Right cardiac atrium (tissue), 5 donors: Measurements from ENCODE around the gene SFMBT2. TPM values are rescaled to one million over a fixed set of nuclear protein-coding genes. Genes with fewer than 3 reads are reported as not detected.

ENCODE experiments used
- ATAC-seq, 2 donors: fragments of 200-7000 bp; cut with Tn5 transposase; one replicate each; pipeline versions ENCODE4 v1.8.0 to v1.9.1; 2020; ENCODE audit warnings: moderate library complexity in 2 of 2, mild to moderate bottlenecking in 1 of 2
- DNase-seq, 3 donors: peaks; one replicate each; pipeline ENCODE4 v3.0.0-alpha.2; 2020
- H3K27ac ChIP-seq: one replicate; pipeline ENCODE4 v1.5.1; 2013; ENCODE audit warnings: mild to moderate bottlenecking, low read length, control low read depth, moderate library complexity
- H3K27me3 ChIP-seq: one replicate; pipeline ENCODE4 v1.6.1; 2013; ENCODE audit not compliant: control insufficient read depth, insufficient read depth
- H3K4me1 ChIP-seq: one replicate; pipeline ENCODE4 v1.6.1; 2013; ENCODE audit warnings: low read length; ENCODE audit not compliant: control insufficient read depth, insufficient read depth
- H3K4me3 ChIP-seq: one replicate; pipeline ENCODE4 v1.5.1; 2013; ENCODE audit warnings: low read length, control low read depth
- H3K9me3 ChIP-seq: one replicate; pipeline ENCODE4 v1.6.1; 2013; ENCODE audit warnings: low read length; ENCODE audit not compliant: control insufficient read depth
- WGBS: extraction: QIAGEN DNeasy Blood & Tissue Kit; methylation state at CpG from one replicate; pipeline ENCODE4 v1.1.7; 2013; 5-methylcytosine and 5-hydroxymethylcytosine counted together
- intact Hi-C, 4 donors: fragments of 100-400 bp; cut with DNase I; formaldehyde crosslinking; loops; one replicate each; pipeline versions ENCODE4 v1.11.0 to v1.14.0; 2022 to 2023
- polyA plus RNA-seq: library from polyadenylated mRNA; stranded (reverse); fragments of 200-250 nt; gene quantifications from one replicate; pipeline ENCODE4 v1.2.3, GENCODE V29; 2013
- total RNA-seq, 4 donors: library from RNA; stranded (reverse); fragmentation: NEBNext Ultra II Directional; extraction: Animal tissue kit (Norgen Biotek cat#: 25700); gene quantifications; one replicate each; pipeline ENCODE4 v1.2.1, GENCODE V29; 2021
- donor health status: healthy with polysubstance abuse.
- donor health status: DM: no; HTN: yes; CAD: no.
- donor health status: DM: no; HTN: no; CAD: no.
- donor health status: DM: no; HTN: yes; CAD: no; lungs with severe emphysema.
- donor health status: DM: yes; HTN: yes; CAD: no.

SFMBT2 gene
- total and polyA plus RNA-seq, 5 donors = 3.3 to 12.9 (median 11.9) TPM

GRCh38 chr10:7410301-7410861, 453 bp downstream of the SFMBT2 start:
- DNase-seq = peak; percentile 24 to 64 (median 63)
- intact Hi-C loops = loop anchor here (5.0 to 10.0 kb wide), 6 partner anchors 153 to 746 kb away; no protein-coding TSS in a partner anchor
- no peaks in the 10 kb centered on the region for H3K9me3 ChIP-seq
- peak overlapping the region; percentile 95 for H3K4me3 ChIP-seq
- peaks cover 5% of the 10 kb centered on the region for H3K4me1 ChIP-seq
- H3K27ac ChIP-seq = peak overlapping the region; percentile 62
- WGBS = under 1% methylated on average over 43 of the region's 43 CpGs
- ATAC-seq = peak in 1 of 2 donors; percentile 3
- no peaks in the 10 kb centered on the region for H3K27me3 ChIP-seq

DNA sequence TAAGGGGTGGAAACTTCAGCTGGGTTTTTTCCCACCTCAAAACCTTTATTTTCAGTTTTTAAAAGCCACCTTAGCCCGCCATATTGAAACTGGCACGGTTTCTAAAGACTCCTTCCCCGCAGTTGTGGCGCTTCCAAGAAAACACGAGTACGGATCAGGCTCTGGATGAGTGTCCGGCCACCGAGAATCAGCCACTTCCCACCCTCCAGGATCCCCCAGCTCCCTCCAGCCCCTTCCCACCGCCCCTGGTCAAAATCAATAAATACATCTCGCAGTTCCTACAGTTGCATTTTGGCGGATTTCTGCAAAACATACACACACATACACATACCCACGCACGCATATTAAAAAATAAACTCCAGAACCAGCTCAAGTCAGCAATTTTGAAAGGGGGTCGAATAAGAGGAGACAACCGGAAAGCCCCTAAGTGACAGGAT, 1.1 kb downstream of the SFMBT2 start:
- Histone ChIP-seq H3K27ac (peak overlapping the region; percentile 57), H3K27me3 (no peaks in the 10 kb centered on the region), H3K9me3 (no peaks in the 10 kb centered on the region), H3K4me3 (peak overlapping the region; percentile 95), H3K4me1 (peaks cover 9% of the 10 kb centered on the region)
- under 1% methylated on average over 15 of the region's 15 CpGs for WGBS
- DNase-seq (no peak), ATAC-seq (no peak)
- intact Hi-C loops = loop anchor here (2.0 to 10.0 kb wide), 9 partner anchors 65 to 745 kb away; no protein-coding TSS in a partner anchor

DNA sequence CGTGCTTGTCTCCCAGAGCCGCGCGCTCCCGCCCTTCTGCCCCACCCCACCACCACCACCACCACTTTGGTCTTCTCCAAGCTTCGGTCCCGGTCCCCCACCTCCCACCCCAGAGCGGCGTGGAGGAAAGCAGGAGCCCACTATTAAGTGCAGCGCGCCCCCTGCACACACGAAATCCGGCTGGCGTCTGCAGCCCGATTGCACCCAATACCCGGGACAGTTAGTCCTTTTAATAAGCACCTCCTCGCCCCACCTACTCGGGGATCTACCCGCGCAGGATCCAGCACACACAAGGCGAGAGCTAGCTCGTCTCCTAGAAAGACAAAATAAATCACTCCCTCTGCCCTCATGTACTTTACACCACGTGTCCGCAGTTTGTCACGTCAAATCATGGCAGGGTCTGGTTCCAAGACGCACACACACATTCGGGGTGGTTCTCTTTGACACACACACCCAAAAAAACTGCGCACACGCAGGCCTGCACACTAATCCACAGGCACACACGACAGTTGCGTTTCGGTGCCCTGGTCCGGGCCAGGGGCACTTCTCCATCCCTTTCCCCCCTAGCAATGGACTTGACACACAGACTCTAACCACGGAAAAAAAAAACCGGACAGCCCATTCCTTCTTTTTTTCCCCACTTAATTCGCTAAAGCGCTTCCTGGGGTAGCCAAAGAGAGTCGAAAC, 1.6 kb downstream of the SFMBT2 start:
- Histone ChIP-seq H3K4me3 (peak overlapping the region; percentile 95), H3K27me3 (no peaks in the 10 kb centered on the region), H3K9me3 (no peaks in the 10 kb centered on the region), H3K27ac (peak overlapping the region; percentile 57), H3K4me1 (peaks cover 9% of the 10 kb centered on the region)
- DNase-seq = peak; percentile 21 to 64 (median 60)
- peak in 1 of 2 donors; percentile 1 for ATAC-seq
- under 1% methylated on average over 38 of the region's 38 CpGs for WGBS
- intact Hi-C loops = loop anchor here in 2 of 4 donors (2.0 to 10.0 kb wide), 3 partner anchors 64 to 148 kb away; no protein-coding TSS in a partner anchor

DNA sequence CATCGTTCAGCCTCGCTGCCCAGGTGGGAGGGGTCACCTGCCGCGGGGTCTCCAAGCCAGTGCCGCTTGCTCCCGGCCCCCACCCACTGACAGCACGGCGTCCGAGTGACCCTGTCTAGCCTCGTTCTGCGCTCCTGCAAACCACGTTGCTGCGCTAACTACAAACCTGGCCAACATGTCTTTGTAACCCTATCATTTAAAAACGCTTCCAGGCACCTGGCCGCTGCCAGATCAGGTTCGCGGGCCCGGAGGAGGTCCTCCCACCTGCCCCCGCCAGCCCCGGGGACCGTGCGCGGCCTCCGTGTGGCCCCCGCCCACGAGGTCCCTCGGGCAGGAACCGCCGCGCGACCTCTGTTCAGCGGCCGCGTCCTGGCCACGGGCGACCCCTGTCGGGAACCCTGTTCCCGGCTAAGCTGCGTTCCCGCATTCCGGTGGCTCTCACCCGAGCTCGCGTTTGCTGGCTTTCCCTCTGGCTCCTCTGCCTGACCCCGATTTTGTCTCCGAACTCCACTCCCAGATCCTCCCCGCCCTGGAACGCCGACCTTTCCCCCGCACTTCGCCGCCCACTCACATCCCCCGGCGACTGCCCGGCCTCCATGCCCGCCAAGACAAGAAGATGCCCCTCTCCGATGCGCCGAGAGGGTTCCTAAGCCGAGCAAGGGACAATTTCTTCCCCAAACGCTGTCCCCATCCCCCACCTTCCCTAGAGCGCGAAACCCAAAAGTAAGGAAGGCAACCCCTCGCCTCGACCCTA, 2.4 kb downstream of the SFMBT2 start:
- Histone ChIP-seq H3K27me3 (no peaks in the 10 kb centered on the region), H3K9me3 (no peaks in the 10 kb centered on the region), H3K27ac (peak overlapping the region; percentile 40), H3K4me3 (peak overlapping the region; percentile 95), H3K4me1 (peaks cover 9% of the 10 kb centered on the region)
- DNase-seq = peak; percentile 70 to 89 (median 88)
- intact Hi-C loops = loop anchor here in 2 of 4 donors (2.0 to 10.0 kb wide), 3 partner anchors 64 to 148 kb away; no protein-coding TSS in a partner anchor
- ATAC-seq = peak; percentile 71 to 75
- WGBS = under 1% methylated on average over 65 of the region's 65 CpGs

DNA sequence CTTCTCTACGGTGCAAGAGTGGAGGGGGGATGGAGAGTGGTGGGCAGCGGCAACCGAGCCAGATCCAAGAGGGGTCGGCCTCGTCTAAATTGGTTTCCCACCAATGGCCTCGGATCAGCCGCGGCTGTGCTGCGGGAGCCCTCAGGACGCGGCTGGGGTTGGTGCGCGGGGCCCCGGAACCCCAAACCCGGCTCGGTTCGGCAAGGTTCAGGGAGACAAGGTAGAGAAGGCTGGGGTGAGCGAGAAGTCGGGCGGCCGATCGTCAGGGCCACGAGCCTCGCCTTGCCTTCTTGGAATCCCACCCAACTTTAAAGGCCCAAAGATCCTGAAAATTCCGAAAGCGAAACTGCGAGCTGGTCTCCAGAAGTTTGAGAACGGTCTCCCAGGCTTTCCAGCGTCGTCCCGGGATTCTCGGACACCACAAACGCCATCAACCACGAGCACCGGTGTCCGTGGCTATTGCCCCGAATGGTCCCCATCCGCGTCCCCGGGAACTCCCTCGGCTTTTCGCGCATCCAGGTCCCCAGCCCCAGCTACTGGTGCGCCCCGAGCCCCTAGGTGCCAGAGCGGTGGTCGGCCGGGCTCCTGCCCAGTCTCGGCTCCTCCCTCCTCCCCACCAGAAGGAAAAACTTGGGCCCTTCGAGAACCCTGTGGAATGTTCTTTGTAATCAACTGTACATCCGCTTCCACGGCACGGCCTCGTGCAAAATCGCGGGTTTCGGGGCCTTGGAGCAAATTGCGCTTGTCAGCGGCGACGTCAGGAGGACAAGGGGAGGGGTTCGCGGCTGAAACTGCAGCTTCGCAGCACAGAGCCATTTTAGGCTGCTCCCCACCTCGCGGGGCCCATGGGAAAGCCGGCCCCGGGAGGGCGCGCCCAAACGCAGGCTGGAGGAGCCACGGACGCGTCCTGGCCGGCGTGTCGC, 3.2 kb downstream of the SFMBT2 start:
- Histone ChIP-seq H3K27me3 (no peaks in the 10 kb centered on the region), H3K4me1 (peaks cover 9% of the 10 kb centered on the region), H3K9me3 (no peaks in the 10 kb centered on the region), H3K4me3 (peak overlapping the region; percentile 95), H3K27ac (peak overlapping the region; percentile 20)
- ATAC-seq (peak; percentile 33 to 47), DNase-seq (peak; percentile 66 to 85 (median 81))
- intact Hi-C loops = loop anchor here in 3 of 4 donors (2.0 to 10.0 kb wide), 4 partner anchors 63 to 149 kb away; no protein-coding TSS in a partner anchor
- 13% methylated on average over 77 of the region's 77 CpGs for WGBS

DNA sequence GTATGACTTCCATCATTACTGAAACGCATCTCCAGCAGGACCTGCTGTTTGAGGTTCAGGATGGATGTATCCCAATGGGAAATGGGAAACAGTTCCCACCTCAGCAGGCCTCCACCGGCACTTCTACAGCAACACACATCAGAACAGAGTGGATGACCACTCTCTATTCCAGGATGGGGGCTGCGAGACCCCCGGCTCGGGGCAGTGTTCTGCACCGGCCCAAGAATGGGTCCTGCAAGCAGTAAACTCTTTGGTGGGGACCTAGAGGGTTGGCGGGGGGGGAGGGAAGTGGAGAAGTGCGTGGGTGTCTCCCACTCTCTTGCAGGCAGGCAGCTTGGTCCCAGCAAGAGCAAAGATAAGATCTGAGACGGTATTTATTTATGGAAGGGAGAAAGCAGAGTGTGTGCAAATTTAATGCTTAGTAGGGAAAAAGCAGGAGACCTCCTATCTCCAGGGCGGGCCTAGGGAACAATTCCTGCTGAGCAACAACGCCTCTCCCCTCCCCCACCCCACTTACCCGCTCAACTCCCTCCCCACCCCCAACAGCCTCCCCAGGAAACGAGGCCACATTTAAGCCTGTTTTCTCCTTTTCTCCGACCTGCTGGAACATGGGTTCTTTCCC, 4.0 kb downstream of the SFMBT2 start:
- DNase-seq (peak; percentile 52 to 64 (median 58)), ATAC-seq (peak in 1 of 2 donors; percentile 45)
- H3K27ac ChIP-seq = peak overlapping the region; percentile 51
- H3K27me3 ChIP-seq = no peaks in the 10 kb centered on the region
- H3K9me3 ChIP-seq = no peaks in the 10 kb centered on the region
- WGBS = 56% methylated on average over 14 of the region's 14 CpGs
- intact Hi-C loops = loop anchor here in 2 of 4 donors (2.0 to 10.0 kb wide), 3 partner anchors 62 to 148 kb away; no protein-coding TSS in a partner anchor
- peak overlapping the region; percentile 95 for H3K4me3 ChIP-seq
- H3K4me1 ChIP-seq = peaks cover 9% of the 10 kb centered on the region

DNA sequence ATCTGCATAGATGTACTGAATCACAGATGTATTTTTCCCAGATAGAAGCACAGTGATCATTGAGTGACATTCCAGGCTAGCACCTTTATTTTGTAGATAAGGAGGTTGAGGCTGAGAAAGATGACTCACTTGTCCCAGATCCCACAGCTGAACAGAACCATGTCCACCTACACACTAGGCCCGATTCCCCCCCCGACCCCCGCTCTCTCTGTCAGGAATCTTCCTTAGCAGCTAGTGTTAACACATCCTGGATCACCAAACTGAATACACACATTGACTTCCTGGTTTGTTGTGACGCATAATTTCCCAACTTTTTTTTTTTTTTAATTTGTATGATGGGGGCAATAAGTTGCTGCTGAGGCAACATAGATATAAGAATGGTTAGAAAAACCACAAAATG, 5.2 kb downstream of the SFMBT2 start:
- Histone ChIP-seq H3K4me3 (no peak overlapping the region), H3K27ac (peak overlapping the region; percentile 30), H3K9me3 (no peaks in the 10 kb centered on the region), H3K4me1 (peaks cover 12% of the 10 kb centered on the region), H3K27me3 (no peaks in the 10 kb centered on the region)
- ATAC-seq = no peak
- no peak for DNase-seq
- WGBS = 23% methylated on average over 4 of the region's 4 CpGs
- intact Hi-C loops = loop anchor here in 2 of 4 donors (2.0 to 10.0 kb wide), 3 partner anchors 61 to 147 kb away; no protein-coding TSS in a partner anchor

GRCh38 chr10:7403620-7404019, 7.2 kb downstream of the SFMBT2 start:
- no peak overlapping the region for H3K27ac ChIP-seq
- H3K4me1 ChIP-seq = peaks cover 16% of the 10 kb centered on the region
- DNase-seq = no peak
- intact Hi-C loops = loop anchor here in 1 of 4 donors (10.0 kb wide), 1 partner anchor 59 kb away; no protein-coding TSS in a partner anchor
- no peaks in the 10 kb centered on the region for H3K27me3 ChIP-seq
- no peak for ATAC-seq
- H3K4me3 ChIP-seq = no peak overlapping the region
- H3K9me3 ChIP-seq = no peaks in the 10 kb centered on the region
- 81% methylated on average over 1 of the region's 1 CpG for WGBS

DNA sequence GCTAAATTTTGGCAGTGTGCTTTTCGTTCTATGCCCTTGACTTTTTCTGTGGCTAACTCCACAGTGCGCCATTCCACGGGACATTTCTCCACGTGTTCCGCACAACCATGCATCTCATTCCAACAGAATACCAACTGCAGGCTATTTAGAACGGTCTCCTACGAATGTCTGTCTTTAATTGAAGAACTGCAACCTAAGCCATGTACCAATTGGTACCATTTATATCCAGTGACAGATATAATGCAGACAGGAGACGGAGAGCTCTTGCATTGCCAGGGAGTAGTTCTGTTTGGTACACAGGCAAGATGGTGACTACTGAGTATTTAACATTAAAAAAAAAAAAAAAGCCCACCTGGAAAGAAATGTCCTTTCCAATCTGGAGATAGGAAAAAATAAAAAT, 9.1 kb downstream of the SFMBT2 start:
- no peak for ATAC-seq
- DNase-seq = no peak

More for the DNA sequence above, 9.1 kb downstream of the SFMBT2 start:
- intact Hi-C loops = loop anchor here in 1 of 4 donors (10.0 kb wide), 1 partner anchor 57 kb away; no protein-coding TSS in a partner anchor
- peaks cover 16% of the 10 kb centered on the region for H3K4me1 ChIP-seq
- no peak overlapping the region for H3K4me3 ChIP-seq
- no peak overlapping the region for H3K27ac ChIP-seq
- WGBS = 85% methylated on average over 8 of the region's 8 CpGs
- H3K9me3 ChIP-seq = no peaks in the 10 kb centered on the region
- no peaks in the 10 kb centered on the region for H3K27me3 ChIP-seq
